H9 (cell line): Measurements from ENCODE around the gene ZNF444. TPM values are rescaled to one million over a fixed set of nuclear protein-coding genes. Genes with fewer than 3 reads are reported as not detected.

Experiments used
- DNase-seq: peaks from one replicate; pipeline ENCODE4 v3.0.0-alpha.2; 2017
- H2AFZ ChIP-seq: one replicate; pipeline ENCODE4 v1.6.1; 2013; ENCODE audit warnings: mild to moderate bottlenecking, low read length, control low read depth, moderate library complexity
- H2AK5ac ChIP-seq: 2 replicates; pipeline ENCODE4 v1.6.1; 2013; ENCODE audit warnings: low read length, control low read depth, mixed read lengths; ENCODE audit not compliant: insufficient read length
- H2BK120ac ChIP-seq: one replicate; pipeline ENCODE4 v1.6.1; 2013; ENCODE audit warnings: low read depth, mild to moderate bottlenecking, low read length, control low read depth, inconsistent platforms; ENCODE audit not compliant: poor library complexity, severe bottlenecking
- H2BK12ac ChIP-seq: 2 replicates; pipeline ENCODE4 v1.6.1; 2013; ENCODE audit warnings: low read length, control low read depth, mixed read lengths, low read depth; ENCODE audit not compliant: insufficient read length
- H2BK15ac ChIP-seq: 2 replicates; pipeline ENCODE4 v1.6.1; 2013; ENCODE audit warnings: low read depth, low read length, control low read depth
- H2BK20ac ChIP-seq: one replicate; pipeline ENCODE4 v1.6.1; 2013; ENCODE audit warnings: low read depth, mild to moderate bottlenecking, low read length, control low read depth, inconsistent platforms; ENCODE audit not compliant: poor library complexity, severe bottlenecking
- H2BK5ac ChIP-seq: 2 replicates; pipeline ENCODE4 v1.6.1; 2013; ENCODE audit warnings: low read length, control low read depth, mixed read lengths; ENCODE audit not compliant: insufficient read length
- H3K14ac ChIP-seq: 2 replicates; pipeline ENCODE4 v1.6.1; 2013; ENCODE audit warnings: low read length, control low read depth; ENCODE audit not compliant: insufficient read depth
- H3K18ac ChIP-seq: 2 replicates; pipeline ENCODE4 v1.6.1; 2013; ENCODE audit warnings: low read depth, mild to moderate bottlenecking, mixed read lengths, low read length, control low read depth; ENCODE audit not compliant: insufficient read length
- H3K23ac ChIP-seq: 2 replicates; pipeline ENCODE4 v1.6.1; 2013; ENCODE audit warnings: low read length, control low read depth, mixed read lengths, low read depth; ENCODE audit not compliant: insufficient read length
- H3K23me2 ChIP-seq: 2 replicates; pipeline ENCODE4 v1.6.1; 2013; ENCODE audit warnings: low read depth, mild to moderate bottlenecking, mixed read lengths, low read length, control low read depth; ENCODE audit not compliant: insufficient read length, poor library complexity, severe bottlenecking
- H3K27ac ChIP-seq: 2 replicates; pipeline ENCODE4 v1.5.1; 2013; ENCODE audit warnings: low read length, control low read depth, mixed read lengths, low read depth; ENCODE audit not compliant: insufficient read length
- H3K27me3 ChIP-seq: 2 replicates; pipeline ENCODE4 v1.6.1; 2013; ENCODE audit warnings: low read length, control low read depth, inconsistent platforms; ENCODE audit not compliant: insufficient read depth
- H3K4ac ChIP-seq: 2 replicates; pipeline ENCODE4 v1.6.1; 2013; ENCODE audit warnings: low read depth, mild to moderate bottlenecking, control low read depth, inconsistent platforms, low read length, moderate library complexity
- H3K4me1 ChIP-seq: 2 replicates; pipeline ENCODE4 v1.6.1; 2013; ENCODE audit warnings: low read length, control low read depth, inconsistent platforms; ENCODE audit not compliant: insufficient read depth
- H3K4me2 ChIP-seq: 2 replicates; pipeline ENCODE4 v1.6.1; 2013; ENCODE audit warnings: low read length, control low read depth, mixed read lengths; ENCODE audit not compliant: insufficient read length, insufficient read depth
- H3K56ac ChIP-seq: 2 replicates; pipeline ENCODE4 v1.6.1; 2013; ENCODE audit warnings: low read depth, mild to moderate bottlenecking, mixed read lengths, low read length, control low read depth; ENCODE audit not compliant: insufficient read length
- H3K79me1 ChIP-seq: 2 replicates; pipeline ENCODE4 v1.6.1; 2013; ENCODE audit warnings: low read depth, mild to moderate bottlenecking, moderate library complexity, low read length, control low read depth, inconsistent platforms; ENCODE audit not compliant: insufficient read depth, poor library complexity, severe bottlenecking
- H3K79me2 ChIP-seq: 2 replicates; pipeline ENCODE4 v1.6.1; 2013; ENCODE audit warnings: low read length, control low read depth, inconsistent platforms; ENCODE audit not compliant: insufficient read depth
- H3K9ac ChIP-seq: 2 replicates; pipeline ENCODE4 v1.6.1; 2013; ENCODE audit warnings: low read length, control low read depth, mixed read lengths; ENCODE audit not compliant: insufficient read length; ENCODE audit errors: extremely low read depth
- H3K9me3 ChIP-seq: one replicate; pipeline ENCODE4 v1.6.1; 2013; ENCODE audit warnings: low read depth, low read length, inconsistent platforms; ENCODE audit not compliant: control insufficient read depth
- H3T11ph ChIP-seq: one replicate; pipeline ENCODE4 v1.6.1; 2013; ENCODE audit warnings: mild to moderate bottlenecking, low read length, control low read depth, inconsistent platforms
- H4K20me1 ChIP-seq: one replicate; pipeline ENCODE4 v1.6.1; 2013; ENCODE audit not compliant: control insufficient read depth, insufficient read length, insufficient read depth
- H4K5ac ChIP-seq: 2 replicates; pipeline ENCODE4 v1.6.1; 2013; ENCODE audit warnings: low read depth, mild to moderate bottlenecking, mixed read lengths, low read length, control low read depth; ENCODE audit not compliant: insufficient read length
- H4K8ac ChIP-seq: replicated peaks from 2 replicates; pipeline ENCODE4 v1.6.1; 2013; ENCODE audit warnings: low read length, control low read depth, mixed read lengths, low read depth; ENCODE audit not compliant: insufficient read length
- H4K91ac ChIP-seq: 2 replicates; pipeline ENCODE4 v1.6.1; 2013; ENCODE audit warnings: low read depth, mild to moderate bottlenecking, moderate library complexity, mixed read lengths, low read length, control low read depth; ENCODE audit not compliant: insufficient read length
- H3K27ac Mint-ChIP-seq, 3 experiments: 2 replicates in 2 of 3; 3 replicates in 1 of 3; pipeline ENCODE4 v1.8.0; 2020 to 2021; ENCODE audit warnings: mixed read lengths in 3 of 3, mild to moderate bottlenecking in 1 of 3, moderate library complexity in 1 of 3
- H3K27me3 Mint-ChIP-seq: 2 replicates; pipeline ENCODE4 v1.8.0; 2021; ENCODE audit warnings: low read depth, mild to moderate bottlenecking, moderate library complexity, mixed read lengths
- H3K36me3 Mint-ChIP-seq, 3 experiments: 2 replicates in 2 of 3; 3 replicates in 1 of 3; pipeline ENCODE4 v1.8.0; 2020 to 2021; ENCODE audit warnings: low read depth in 3 of 3, mixed read lengths in 3 of 3; ENCODE audit not compliant: insufficient read depth in 1 of 3
- H3K4me1 Mint-ChIP-seq, 2 experiments: 2 replicates each; pipeline ENCODE4 v1.8.0; 2020; ENCODE audit warnings: mixed read lengths in 2 of 2
- H3K4me3 Mint-ChIP-seq, 2 experiments: 2 replicates in 1 of 2; 3 replicates in 1 of 2; pipeline ENCODE4 v1.8.0; 2020 to 2021; ENCODE audit warnings: mild to moderate bottlenecking in 2 of 2, mixed read lengths in 2 of 2, moderate library complexity in 1 of 2
- H3K9me3 Mint-ChIP-seq, 2 experiments: 2 replicates in 1 of 2; 3 replicates in 1 of 2; pipeline ENCODE4 v1.8.0; 2020; ENCODE audit warnings: mild to moderate bottlenecking in 2 of 2, mixed read lengths in 2 of 2, moderate library complexity in 1 of 2
- CTCF ChIP-seq: fragments of 200-600 bp; sonication (generic); conservative IDR thresholded peaks from 3 replicates; pipeline ENCODE4 v1.8.0; 2021; ENCODE audit warnings: antibody characterized with exemption, mild to moderate bottlenecking
- WGBS: extraction: QIAGEN DNeasy Blood & Tissue Kit; methylation state at CpG from one replicate; pipeline ENCODE4 v1.1.7; 2013; ENCODE audit warnings: missing lambda C conversion rate, low lambda C conversion rate, mixed read lengths; ENCODE audit not compliant: insufficient read length; ENCODE audit errors: extremely low coverage; 5-methylcytosine and 5-hydroxymethylcytosine counted together
- total RNA-seq: library from RNA; stranded (reverse); gene quantifications from 2 replicates; pipeline ENCODE4 v1.2.1, GENCODE V29; 2021

ZNF444 gene
- total RNA-seq, 1 experiment from 2014 or later: 49.7 TPM

- peak overlapping the region in 2 of 3 experiments; percentile 73 to 79; a peak in 4 of 7 replicates for H3K27ac Mint-ChIP-seq
- peaks cover 61 to 72% of the 10 kb centered on the region in 2 experiments for H3K4me1 Mint-ChIP-seq
- Histone ChIP-seq H3K27ac (no peak overlapping the region), H3T11ph (no peak overlapping the region), H3K79me1 (no peaks in the 10 kb centered on the region), H3K14ac (peak overlapping the region; percentile 69; the same call in 1 of the 2 replicates), H2BK120ac (no peak overlapping the region), H4K91ac (no peak overlapping the region), H4K8ac (no peak overlapping the region), H3K23ac (no peak overlapping the region), H3K56ac (no peak overlapping the region), H2BK12ac (no peak overlapping the region), H3K9me3 (no peaks in the 10 kb centered on the region), H2BK5ac (no peak overlapping the region), H2BK20ac (no peak overlapping the region), H3K4me2 (no peak overlapping the region), H2AK5ac (no peak overlapping the region), H3K18ac (no peak overlapping the region), H4K20me1 (peaks cover 3% of the 10 kb centered on the region), H3K27me3 (no peaks in the 10 kb centered on the region), H3K4ac (no peak overlapping the region), H3K23me2 (no peaks in the 10 kb centered on the region), H2BK15ac (no peak overlapping the region), H2AFZ (no peak overlapping the region), H3K4me1 (peaks cover 13% of the 10 kb centered on the region), H3K9ac (no peak overlapping the region), H4K5ac (no peak overlapping the region), H3K79me2 (peaks cover 72% of the 10 kb centered on the region)
- H3K9me3 Mint-ChIP-seq: no peaks in the 10 kb centered on the region; a peak in 1 of 5 replicates
- H3K27me3 Mint-ChIP-seq: no peaks in the 10 kb centered on the region
- WGBS: no CpG with 5 or more reads among the region's 10 CpGs
- peaks cover 0 to 8% (median 2%) of the 10 kb centered on the region in 3 experiments; a peak in 5 of 7 replicates for H3K36me3 Mint-ChIP-seq
- H3K4me3 Mint-ChIP-seq: peak overlapping the region in 1 of 2 experiments; percentile 39; a peak in 1 of 5 replicates
- DNase-seq: no peak
- TF ChIP-seq CTCF: no peak
Measured at GRCh38 chr19:56112313-56112709, 28.8 kb upstream of the ZNF444 start.
